GM06990 (cell line): ENCODE measurements around the gene ACSBG1.
A peak's percentile ranks its signal among the peaks of the same experiment; 100 is the strongest.

Source experiments
- DNase-seq: peaks from one replicate; pipeline ENCODE4 v3.0.0-alpha.2; 2011; ENCODE audit not compliant: insufficient read length; ENCODE audit errors: extremely low read depth
- H3K27me3 ChIP-seq: replicated peaks from 2 replicates; pipeline ENCODE4 v1.6.0; 2011; ENCODE audit warnings: low read length; ENCODE audit not compliant: control insufficient read depth, insufficient read depth
- H3K36me3 ChIP-seq: 2 replicates; pipeline ENCODE4 v1.5.1; 2011; ENCODE audit warnings: low read length; ENCODE audit not compliant: control insufficient read depth, insufficient read depth
- H3K4me3 ChIP-seq: replicated peaks from 2 replicates; pipeline ENCODE4 v1.5.1; 2011; ENCODE audit warnings: low read depth, mild to moderate bottlenecking, control low read depth, low read length
- TF ChIP-seq, protein P1 (sequence below): IDR thresholded peaks from 2 replicates; pipeline ENCODE4 v1.5.1; 2011; ENCODE audit warnings: low read length, control low read depth, mild to moderate bottlenecking, inconsistent platforms; ENCODE audit not compliant: insufficient read depth, poor library complexity, severe bottlenecking

The ACSBG1 gene

GRCh38 chr15:78142332-78142731 lies 92.0 kb downstream of the ACSBG1 start:
- no peaks in the 10 kb centered on the region for H3K27me3 ChIP-seq
- no peak overlapping the region for H3K4me3 ChIP-seq
- TF ChIP-seq, protein P1, sequence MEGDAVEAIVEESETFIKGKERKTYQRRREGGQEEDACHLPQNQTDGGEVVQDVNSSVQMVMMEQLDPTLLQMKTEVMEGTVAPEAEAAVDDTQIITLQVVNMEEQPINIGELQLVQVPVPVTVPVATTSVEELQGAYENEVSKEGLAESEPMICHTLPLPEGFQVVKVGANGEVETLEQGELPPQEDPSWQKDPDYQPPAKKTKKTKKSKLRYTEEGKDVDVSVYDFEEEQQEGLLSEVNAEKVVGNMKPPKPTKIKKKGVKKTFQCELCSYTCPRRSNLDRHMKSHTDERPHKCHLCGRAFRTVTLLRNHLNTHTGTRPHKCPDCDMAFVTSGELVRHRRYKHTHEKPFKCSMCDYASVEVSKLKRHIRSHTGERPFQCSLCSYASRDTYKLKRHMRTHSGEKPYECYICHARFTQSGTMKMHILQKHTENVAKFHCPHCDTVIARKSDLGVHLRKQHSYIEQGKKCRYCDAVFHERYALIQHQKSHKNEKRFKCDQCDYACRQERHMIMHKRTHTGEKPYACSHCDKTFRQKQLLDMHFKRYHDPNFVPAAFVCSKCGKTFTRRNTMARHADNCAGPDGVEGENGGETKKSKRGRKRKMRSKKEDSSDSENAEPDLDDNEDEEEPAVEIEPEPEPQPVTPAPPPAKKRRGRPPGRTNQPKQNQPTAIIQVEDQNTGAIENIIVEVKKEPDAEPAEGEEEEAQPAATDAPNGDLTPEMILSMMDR, result no peak
- DNase-seq, result no peak
- H3K36me3 ChIP-seq, result no peaks in the 10 kb centered on the region

DNA sequence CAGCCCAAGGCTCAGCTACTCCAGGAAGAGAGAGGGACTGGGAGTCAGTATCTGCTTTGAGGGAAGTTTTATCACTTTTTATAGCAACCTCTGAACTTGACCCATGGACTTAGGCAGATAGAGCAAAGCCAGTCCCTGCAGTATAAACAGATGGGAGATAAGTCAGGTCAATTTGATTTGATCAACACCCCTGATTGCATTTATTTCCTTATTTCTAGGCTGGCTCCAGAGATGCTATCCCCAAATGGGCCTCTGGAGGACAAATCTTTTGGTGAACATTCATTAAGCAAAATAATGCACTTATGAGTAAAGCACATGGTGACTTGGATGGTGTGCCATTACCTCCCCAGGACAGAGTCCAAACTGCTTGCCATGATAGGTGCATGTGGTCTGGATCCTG lies 94.1 kb downstream of the ACSBG1 start:
- DNase-seq, result no peak
- TF ChIP-seq, protein P1, result no peak

DNA sequence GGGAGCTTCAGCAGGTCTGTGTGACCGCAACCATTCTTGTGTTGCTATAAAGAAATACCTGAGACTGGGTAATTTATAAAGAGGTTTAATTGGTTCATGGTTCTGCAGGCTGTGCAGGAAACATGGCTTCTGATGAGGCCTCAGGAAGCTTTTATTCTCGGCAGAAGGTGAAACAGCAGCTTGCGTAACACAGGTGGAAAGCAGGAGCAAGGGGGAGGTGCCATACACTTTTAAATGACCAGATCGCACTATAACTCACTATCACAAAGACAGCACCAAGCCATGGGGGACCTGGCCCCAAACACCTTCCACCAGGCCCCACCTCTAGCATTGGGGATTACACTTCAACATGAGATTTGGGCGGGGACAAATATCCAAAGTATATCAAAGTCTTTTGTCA lies 94.8 kb downstream of the ACSBG1 start:
- H3K36me3 ChIP-seq, result no peaks in the 10 kb centered on the region
- TF ChIP-seq, protein P1, result no peak
- no peak for DNase-seq
- no peaks in the 10 kb centered on the region for H3K27me3 ChIP-seq
- H3K4me3 ChIP-seq, result no peak overlapping the region

More for the DNA sequence above, 94.1 kb downstream of the ACSBG1 start:
- Histone ChIP-seq H3K4me3 (no peak overlapping the region), H3K27me3 (no peaks in the 10 kb centered on the region), H3K36me3 (no peaks in the 10 kb centered on the region)

DNA sequence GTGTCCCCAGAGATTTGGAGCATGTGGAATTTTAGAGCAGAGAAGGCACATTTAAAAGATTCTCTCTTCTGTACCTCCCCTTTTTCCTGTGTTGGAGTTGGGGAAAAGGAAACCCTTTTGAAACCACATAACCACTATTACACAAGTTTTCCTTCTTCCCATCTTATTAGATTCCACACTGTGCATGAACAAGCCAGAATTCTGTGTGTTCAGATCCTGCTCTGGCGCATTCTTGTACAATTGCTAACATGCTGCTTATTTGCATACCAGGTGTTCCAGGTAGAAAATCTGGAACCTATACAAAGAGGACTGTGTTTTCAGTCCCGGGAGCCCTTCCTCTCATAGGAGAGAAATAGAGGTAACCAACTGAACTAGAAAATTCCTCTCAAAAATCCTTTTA lies 100.6 kb downstream of the ACSBG1 start:
- no peaks in the 10 kb centered on the region; the same call in 1 of the 2 replicates for H3K27me3 ChIP-seq
- H3K4me3 ChIP-seq, result no peak overlapping the region
- no peak for DNase-seq
- no peaks in the 10 kb centered on the region for H3K36me3 ChIP-seq
- TF ChIP-seq, protein P1, result no peak

- peak within 1 kb of the TSS; percentile 87 for H3K4me3 ChIP-seq
- H3K36me3 ChIP-seq, result no peaks in the 10 kb centered on the region
- TF ChIP-seq, protein P1, result peak; percentile 28
- H3K27me3 ChIP-seq, result no peaks in the 10 kb centered on the region; the same call in 1 of the 2 replicates
- peak; percentile 85 for DNase-seq
These were observed 102.9 kb downstream of the ACSBG1 start, which contains the start of gene CIB2 for GRCh38 chr15:78131295-78132061. TSS of gene CIB2 (minus strand) at chr15:78131445. CDS start at chr15:78131215, 230 bp downstream.
